ENCODE data around the gene TIMM22. TPM values are rescaled to one million over a fixed set of nuclear protein-coding genes. Genes with fewer than 3 reads are reported as not detected.
"Not testable (repeated sequence)": the region's sequence is repeated elsewhere in the genome, so short reads cannot be mapped to it uniquely, and the experiment has no call there.

TIMM22 gene
- total RNA-seq, 4 donors from 2014 or later, result 11.7 to 15.7 (median 13.9) TPM

- H3K4me3 ChIP-seq (ENCODE audit: low read depth, poor library complexity, severe bottlenecking), result no peak overlapping the region
- WGBS, 2 donors, result 92% methylated on average over 15 of the region's 15 CpGs
- intact Hi-C loops (cut with DNase I; ENCODE audit: low total_unique reads), result no loop called here
- TF ChIP-seq, protein P1, sequence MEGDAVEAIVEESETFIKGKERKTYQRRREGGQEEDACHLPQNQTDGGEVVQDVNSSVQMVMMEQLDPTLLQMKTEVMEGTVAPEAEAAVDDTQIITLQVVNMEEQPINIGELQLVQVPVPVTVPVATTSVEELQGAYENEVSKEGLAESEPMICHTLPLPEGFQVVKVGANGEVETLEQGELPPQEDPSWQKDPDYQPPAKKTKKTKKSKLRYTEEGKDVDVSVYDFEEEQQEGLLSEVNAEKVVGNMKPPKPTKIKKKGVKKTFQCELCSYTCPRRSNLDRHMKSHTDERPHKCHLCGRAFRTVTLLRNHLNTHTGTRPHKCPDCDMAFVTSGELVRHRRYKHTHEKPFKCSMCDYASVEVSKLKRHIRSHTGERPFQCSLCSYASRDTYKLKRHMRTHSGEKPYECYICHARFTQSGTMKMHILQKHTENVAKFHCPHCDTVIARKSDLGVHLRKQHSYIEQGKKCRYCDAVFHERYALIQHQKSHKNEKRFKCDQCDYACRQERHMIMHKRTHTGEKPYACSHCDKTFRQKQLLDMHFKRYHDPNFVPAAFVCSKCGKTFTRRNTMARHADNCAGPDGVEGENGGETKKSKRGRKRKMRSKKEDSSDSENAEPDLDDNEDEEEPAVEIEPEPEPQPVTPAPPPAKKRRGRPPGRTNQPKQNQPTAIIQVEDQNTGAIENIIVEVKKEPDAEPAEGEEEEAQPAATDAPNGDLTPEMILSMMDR (IDR thresholded peaks at IDR 0.05), result no peak
- no peak for TF ChIP-seq POLR2A (IDR thresholded peaks at IDR 0.05)
- DNase-seq (ENCODE audit: low spot score in 2 of 2), result no peak
Observed at GRCh38 chr17:987931-988330, 9.0 kb upstream of the TIMM22 start.

DNA sequence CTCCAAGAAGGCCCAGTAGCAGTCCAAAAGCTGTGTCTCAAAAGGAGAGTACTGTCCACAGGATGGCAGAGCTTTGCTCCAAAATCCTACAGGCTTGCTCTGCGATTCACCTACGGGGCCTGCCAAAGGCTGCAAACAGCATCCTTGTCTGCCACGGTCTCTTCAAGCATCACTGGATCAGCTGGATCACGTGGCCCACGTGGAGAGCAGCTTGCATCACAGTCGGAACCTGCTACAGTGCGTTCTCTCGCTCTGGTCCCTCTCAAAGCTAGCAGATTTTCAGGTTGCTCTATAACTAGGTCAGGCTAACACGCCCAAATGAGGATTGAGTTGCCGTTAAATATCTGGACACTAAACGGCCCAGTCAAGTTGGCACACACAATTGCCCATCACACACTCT is 8.4 kb upstream of the TIMM22 start:
- WGBS, 2 donors, result 82 to 91% methylated on average over 10 to 11 of the region's 11 CpGs
- TF ChIP-seq, protein P1 (IDR thresholded peaks at IDR 0.05), result no peak
- no peak for TF ChIP-seq POLR2A (IDR thresholded peaks at IDR 0.05)
- DNase-seq (ENCODE audit: low spot score in 2 of 2), result no peak
- intact Hi-C loops (cut with DNase I; ENCODE audit: low total_unique reads), result no loop called here
- H3K4me3 ChIP-seq (ENCODE audit: low read depth, poor library complexity, severe bottlenecking), result no peak overlapping the region

DNA sequence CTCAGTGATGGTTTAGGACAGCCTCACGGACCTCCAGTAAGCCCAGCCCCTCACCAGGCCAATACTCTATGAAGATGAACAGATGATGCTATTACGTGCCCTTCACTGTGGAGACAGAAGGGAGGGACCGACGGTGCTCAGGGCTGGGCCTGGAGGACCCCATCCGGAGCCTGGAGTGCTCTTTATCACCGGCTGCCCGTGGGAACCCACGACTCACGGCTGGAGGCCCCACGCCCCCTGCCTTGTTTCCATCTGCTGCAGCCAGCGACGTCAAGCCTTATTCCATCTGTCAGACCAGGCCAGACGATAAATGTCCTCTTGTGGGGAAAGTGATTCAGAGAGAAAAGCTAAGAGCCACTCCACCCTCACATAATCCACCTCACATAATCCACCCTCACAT is 4.0 kb upstream of the TIMM22 start:
- intact Hi-C loops (cut with DNase I; ENCODE audit: low total_unique reads), result no loop called here
- no peak for TF ChIP-seq POLR2A (IDR thresholded peaks at IDR 0.05)
- TF ChIP-seq, protein P1 (IDR thresholded peaks at IDR 0.05), result no peak
- DNase-seq (ENCODE audit: low spot score in 2 of 2), result no peak
- 61 to 72% methylated on average over 13 of the region's 13 CpGs for WGBS, 2 donors
- H3K4me3 ChIP-seq (ENCODE audit: low read depth, poor library complexity, severe bottlenecking), result no peak overlapping the region

DNA sequence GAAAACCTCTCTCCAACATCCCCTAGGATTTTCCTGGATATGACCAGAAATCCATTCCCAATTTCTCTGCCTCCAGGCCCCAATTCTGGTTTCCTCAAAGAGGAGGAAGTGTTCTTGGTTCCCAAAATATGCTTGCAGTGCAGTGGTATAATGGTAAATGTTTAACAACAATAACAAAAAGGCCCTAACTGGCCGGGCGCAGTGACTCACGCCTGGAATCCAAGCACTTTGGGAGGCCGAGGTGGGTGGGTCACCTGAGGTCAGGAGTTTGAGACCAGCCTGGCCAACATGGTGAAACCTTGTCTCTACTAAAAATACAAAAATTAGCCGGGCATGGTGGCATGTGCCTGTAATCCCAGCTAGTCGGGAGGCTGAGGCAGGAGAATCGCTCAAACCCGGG is 1.6 kb upstream of the TIMM22 start:
- H3K4me3 ChIP-seq (ENCODE audit: low read depth, poor library complexity, severe bottlenecking); DNase-seq (ENCODE audit: low spot score in 2 of 2); intact Hi-C loops (cut with DNase I; ENCODE audit: low total_unique reads): not testable (repeated sequence)
- 92 to 96% methylated on average over 8 of the region's 8 CpGs for WGBS, 2 donors

GRCh38 chr17:998111-998510 is 1.2 kb downstream of the TIMM22 start:
- DNase-seq (ENCODE audit: low spot score in 2 of 2), result no peak
- WGBS, 2 donors, result 23 to 28% methylated on average over 2 of the region's 2 CpGs
- TF ChIP-seq POLR2A (IDR thresholded peaks at IDR 0.05), result no peak
- no peak overlapping the region for H3K4me3 ChIP-seq (ENCODE audit: low read depth, poor library complexity, severe bottlenecking)
- intact Hi-C loops (cut with DNase I; ENCODE audit: low total_unique reads), result no loop called here

DNA sequence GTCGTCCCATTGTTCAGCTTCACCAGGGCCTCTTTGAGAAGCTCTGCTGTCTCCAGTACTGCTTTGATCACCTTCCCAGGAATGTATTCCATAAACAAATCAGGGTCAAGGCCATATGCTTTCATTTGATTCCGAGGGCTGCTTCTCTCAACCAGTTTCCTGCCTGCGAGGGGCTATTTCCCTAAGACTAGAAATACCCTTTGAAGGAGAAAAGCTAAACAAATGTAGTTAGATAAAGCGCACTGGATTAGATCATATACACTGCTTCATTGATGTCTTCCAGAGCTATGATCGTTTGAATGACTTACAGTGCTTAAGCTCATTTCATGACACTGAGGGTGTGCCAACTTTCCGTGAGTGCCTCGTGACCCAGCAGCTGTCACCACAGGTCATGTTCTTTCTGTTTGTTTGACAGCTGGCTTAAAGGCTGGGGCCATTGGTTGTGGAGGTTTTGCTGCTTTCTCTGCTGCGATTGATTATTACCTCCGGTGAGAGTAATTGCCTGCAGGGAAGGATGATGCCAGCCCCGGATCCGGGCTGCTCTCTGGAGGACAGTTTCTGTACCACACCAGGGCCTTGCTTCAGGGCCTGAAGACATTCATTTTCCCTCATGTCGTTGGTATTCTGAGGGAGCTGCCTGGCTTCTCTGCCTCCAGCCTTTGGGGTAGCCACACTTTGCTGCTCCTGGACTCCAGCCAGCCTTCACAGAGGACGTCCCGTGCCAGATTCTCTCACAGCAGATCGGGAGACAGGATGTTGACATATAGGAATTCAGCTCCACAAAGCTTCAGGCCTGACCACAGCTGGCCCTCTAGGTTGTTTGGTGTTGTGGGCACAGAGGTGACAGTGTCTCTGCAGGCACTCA is 3.9 kb downstream of the TIMM22 start:
- intact Hi-C loops (cut with DNase I; ENCODE audit: low total_unique reads), result no loop called here
- no peak for DNase-seq (ENCODE audit: low spot score in 2 of 2)
- WGBS, 2 donors, result 51 to 54% methylated on average over 15 of the region's 15 CpGs
- no peak overlapping the region for H3K4me3 ChIP-seq (ENCODE audit: low read depth, poor library complexity, severe bottlenecking)
- TF ChIP-seq, protein P1 (IDR thresholded peaks at IDR 0.05), result no peak
- TF ChIP-seq POLR2A (IDR thresholded peaks at IDR 0.05), result no peak
